Peyer's patch (tissue), 4 donors: Measurements from ENCODE around the gene RACK1.

Experiments used
- CTCF ChIP-seq, 6 experiments: fragments of 450-650 bp in 4 of 6; fragments of 200-600 bp in 2 of 6; sonication (generic) in 1 of 6; IDR thresholded peaks; one replicate each; pipeline ENCODE4 v1.5.1; 2017 to 2019; ENCODE audit warnings: antibody characterized with exemption in 6 of 6, mild to moderate bottlenecking in 3 of 6, moderate library complexity in 1 of 6
- POLR2A ChIP-seq, 2 donors: fragments of 450-650 bp; IDR thresholded peaks; one replicate each; pipeline ENCODE4 v1.5.1; 2017; ENCODE audit warnings: antibody characterized with exemption in 2 of 2, mild to moderate bottlenecking in 2 of 2, moderate library complexity in 2 of 2

GRCh38 chr5:181237729-181238385 lies 5.8 kb downstream of the RACK1 start:
- TF ChIP-seq CTCF (IDR thresholded peaks at IDR 0.05) = no peak
- TF ChIP-seq POLR2A (IDR thresholded peaks at IDR 0.05) = no peak
